Breast epithelium (tissue), 3 donors: ENCODE data around the gene PCDHB14.
"Not testable (repeated sequence)": the region's sequence is repeated elsewhere in the genome, so short reads cannot be mapped to it uniquely, and the experiment has no call there.

ENCODE experiments used
- POLR2A ChIP-seq: fragments of 450-650 bp; IDR thresholded peaks from one replicate; pipeline ENCODE4 v1.6.1; 2016; ENCODE audit warnings: antibody characterized with exemption, mild to moderate bottlenecking, moderate library complexity
- POLR2AphosphoS5 ChIP-seq, 3 donors: sonication (generic); formaldehyde crosslinking; IDR thresholded peaks; one replicate each; pipeline ENCODE4 v1.6.1; 2017; ENCODE audit warnings: antibody characterized with exemption in 3 of 3
- TF ChIP-seq, protein P1 (sequence below), 3 donors: fragments of 450-650 bp; IDR thresholded peaks; one replicate each; pipeline ENCODE4 v1.5.1; 2016 to 2017; ENCODE audit warnings: antibody characterized with exemption in 3 of 3, mild to moderate bottlenecking in 3 of 3, moderate library complexity in 3 of 3

DNA sequence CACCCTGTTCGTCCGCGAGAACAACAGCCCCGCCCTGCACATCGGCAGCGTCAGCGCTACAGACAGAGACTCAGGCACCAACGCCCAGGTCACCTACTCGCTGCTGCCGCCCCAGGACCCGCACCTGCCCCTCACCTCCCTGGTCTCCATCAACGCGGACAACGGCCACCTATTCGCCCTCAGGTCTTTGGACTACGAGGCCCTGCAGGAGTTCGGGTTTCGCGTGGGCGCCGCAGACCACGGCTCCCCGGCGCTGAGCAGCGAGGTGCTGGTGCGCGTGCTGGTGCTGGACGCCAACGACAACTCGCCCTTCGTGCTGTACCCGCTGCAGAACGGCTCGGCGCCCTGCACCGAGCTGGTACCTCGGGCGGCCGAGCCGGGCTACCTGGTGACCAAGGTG lies 12.8 kb downstream of the PCDHB14 start:
- TF ChIP-seq, protein P1, sequence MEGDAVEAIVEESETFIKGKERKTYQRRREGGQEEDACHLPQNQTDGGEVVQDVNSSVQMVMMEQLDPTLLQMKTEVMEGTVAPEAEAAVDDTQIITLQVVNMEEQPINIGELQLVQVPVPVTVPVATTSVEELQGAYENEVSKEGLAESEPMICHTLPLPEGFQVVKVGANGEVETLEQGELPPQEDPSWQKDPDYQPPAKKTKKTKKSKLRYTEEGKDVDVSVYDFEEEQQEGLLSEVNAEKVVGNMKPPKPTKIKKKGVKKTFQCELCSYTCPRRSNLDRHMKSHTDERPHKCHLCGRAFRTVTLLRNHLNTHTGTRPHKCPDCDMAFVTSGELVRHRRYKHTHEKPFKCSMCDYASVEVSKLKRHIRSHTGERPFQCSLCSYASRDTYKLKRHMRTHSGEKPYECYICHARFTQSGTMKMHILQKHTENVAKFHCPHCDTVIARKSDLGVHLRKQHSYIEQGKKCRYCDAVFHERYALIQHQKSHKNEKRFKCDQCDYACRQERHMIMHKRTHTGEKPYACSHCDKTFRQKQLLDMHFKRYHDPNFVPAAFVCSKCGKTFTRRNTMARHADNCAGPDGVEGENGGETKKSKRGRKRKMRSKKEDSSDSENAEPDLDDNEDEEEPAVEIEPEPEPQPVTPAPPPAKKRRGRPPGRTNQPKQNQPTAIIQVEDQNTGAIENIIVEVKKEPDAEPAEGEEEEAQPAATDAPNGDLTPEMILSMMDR (IDR thresholded peaks at IDR 0.05), result not testable (repeated sequence)
- not testable (repeated sequence) for TF ChIP-seq POLR2A; POLR2AphosphoS5 (IDR thresholded peaks at IDR 0.05)
